VCaP (cell line): ENCODE results near the gene SAMD10.
"Not testable (repeated sequence)": the region's sequence is repeated elsewhere in the genome, so short reads cannot be mapped to it uniquely, and the experiment has no call there.

Experiments used
- H3K27ac ChIP-seq: fragments of 450-650 bp; 2 replicates; pipeline ENCODE4 v1.5.1; 2017
- CTCF ChIP-seq: fragments of 450-650 bp; conservative IDR thresholded peaks from 2 replicates; pipeline ENCODE4 v1.5.1; 2017; ENCODE audit warnings: mild to moderate bottlenecking, moderate library complexity

SAMD10 gene

GRCh38 chr20:63963784-63964301 is 15.6 kb downstream of the SAMD10 start:
- no peak overlapping the region for H3K27ac ChIP-seq
- TF ChIP-seq CTCF = no peak

GRCh38 chr20:63963348-63963741 is 16.1 kb downstream of the SAMD10 start:
- TF ChIP-seq CTCF = no peak
- no peak overlapping the region for H3K27ac ChIP-seq

- no peak overlapping the region for H3K27ac ChIP-seq
Measured at GRCh38 chr20:63962426-63963347, 16.8 kb downstream of the SAMD10 start.

GRCh38 chr20:63961664-63962425 is 17.6 kb downstream of the SAMD10 start:
- H3K27ac ChIP-seq = no peak overlapping the region
- TF ChIP-seq CTCF = no peak

More at GRCh38 chr20:63962426-63963347, 16.8 kb downstream of the SAMD10 start:
- no peak for TF ChIP-seq CTCF

- H3K27ac ChIP-seq = not testable (repeated sequence)
Measured at GRCh38 chr20:63960654-63961621, 18.5 kb downstream of the SAMD10 start.

GRCh38 chr20:63959699-63960075 is 19.8 kb downstream of the SAMD10 start:
- no peak for TF ChIP-seq CTCF
- H3K27ac ChIP-seq = no peak overlapping the region

- TF ChIP-seq CTCF = no peak
- peak overlapping the region; percentile 98; the same call in 1 of the 2 replicates for H3K27ac ChIP-seq
Measured at GRCh38 chr20:63958964-63959698, 20.3 kb downstream of the SAMD10 start.
